Putamen (tissue), 1 donor: ENCODE measurements around the gene HCAR2.
"Not testable (repeated sequence)": the region's sequence is repeated elsewhere in the genome, so short reads cannot be mapped to it uniquely, and the experiment has no call there.

ENCODE experiments used
- DNase-seq: peaks from one replicate; pipeline ENCODE4 v3.0.0-alpha.2; 2016; ENCODE audit warnings: low spot score

The HCAR2 gene

GRCh38 chr12:122702890-122703611 is at the start of gene HCAR2:
Gene HCAR2, minus strand, starts transcription at chr12:122703357. Its CDS starts 74 bp downstream, at chr12:122703283.
- not testable (repeated sequence) for DNase-seq

- peak; percentile 94 for DNase-seq
Measured at GRCh38 chr12:122752464-122753318, 49.5 kb upstream of the HCAR2 start, which contains the start of gene DENR. Gene DENR, plus strand, starts transcription at chr12:122752824. Its CDS starts 878 bp downstream, at chr12:122753702.

- DNase-seq: not testable (repeated sequence)
Measured at GRCh38 chr12:122750781-122751515, 47.8 kb upstream of the HCAR2 start.

- no peak for DNase-seq
Measured at GRCh38 chr12:122749569-122750332, 46.6 kb upstream of the HCAR2 start.

GRCh38 chr12:122747224-122748135 is 44.3 kb upstream of the HCAR2 start:
- no peak for DNase-seq

- no peak for DNase-seq
Measured at GRCh38 chr12:122743895-122744525, 40.9 kb upstream of the HCAR2 start.

- no peak for DNase-seq
Measured at GRCh38 chr12:122740351-122740750, 37.2 kb upstream of the HCAR2 start.

- DNase-seq: no peak
Measured at GRCh38 chr12:122738571-122738970, 35.4 kb upstream of the HCAR2 start.

- no peak for DNase-seq
Measured at GRCh38 chr12:122732611-122733010, 29.5 kb upstream of the HCAR2 start.

- no peak for DNase-seq
Measured at GRCh38 chr12:122732170-122732569, 29.0 kb upstream of the HCAR2 start.

GRCh38 chr12:122730215-122731014 is 27.3 kb upstream of the HCAR2 start, which contains the start of gene HCAR1:
Gene HCAR1, minus strand, starts transcription at chr12:122730844. Its CDS starts 505 bp downstream, at chr12:122730339.
- DNase-seq: no peak

- no peak for DNase-seq
Measured at GRCh38 chr12:122729583-122730214, 26.5 kb upstream of the HCAR2 start.

- DNase-seq: peak; percentile 34
Measured at GRCh38 chr12:122726080-122726558, 23.0 kb upstream of the HCAR2 start.

GRCh38 chr12:122725452-122726079 is 22.4 kb upstream of the HCAR2 start:
- DNase-seq: no peak

- DNase-seq: no peak
Measured at GRCh38 chr12:122724641-122725243, 21.6 kb upstream of the HCAR2 start.

GRCh38 chr12:122722387-122722786 is 19.2 kb upstream of the HCAR2 start:
- no peak for DNase-seq

GRCh38 chr12:122721057-122721545 is 17.9 kb upstream of the HCAR2 start:
- no peak for DNase-seq
